ENCODE data around the gene NTNG1.

GRCh38 chr1:107243461-107243860 is 102.6 kb downstream of the NTNG1 start:
- no peak for TF ChIP-seq POLR2A (IDR thresholded peaks at IDR 0.05)
- TF ChIP-seq, protein P1, sequence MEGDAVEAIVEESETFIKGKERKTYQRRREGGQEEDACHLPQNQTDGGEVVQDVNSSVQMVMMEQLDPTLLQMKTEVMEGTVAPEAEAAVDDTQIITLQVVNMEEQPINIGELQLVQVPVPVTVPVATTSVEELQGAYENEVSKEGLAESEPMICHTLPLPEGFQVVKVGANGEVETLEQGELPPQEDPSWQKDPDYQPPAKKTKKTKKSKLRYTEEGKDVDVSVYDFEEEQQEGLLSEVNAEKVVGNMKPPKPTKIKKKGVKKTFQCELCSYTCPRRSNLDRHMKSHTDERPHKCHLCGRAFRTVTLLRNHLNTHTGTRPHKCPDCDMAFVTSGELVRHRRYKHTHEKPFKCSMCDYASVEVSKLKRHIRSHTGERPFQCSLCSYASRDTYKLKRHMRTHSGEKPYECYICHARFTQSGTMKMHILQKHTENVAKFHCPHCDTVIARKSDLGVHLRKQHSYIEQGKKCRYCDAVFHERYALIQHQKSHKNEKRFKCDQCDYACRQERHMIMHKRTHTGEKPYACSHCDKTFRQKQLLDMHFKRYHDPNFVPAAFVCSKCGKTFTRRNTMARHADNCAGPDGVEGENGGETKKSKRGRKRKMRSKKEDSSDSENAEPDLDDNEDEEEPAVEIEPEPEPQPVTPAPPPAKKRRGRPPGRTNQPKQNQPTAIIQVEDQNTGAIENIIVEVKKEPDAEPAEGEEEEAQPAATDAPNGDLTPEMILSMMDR (IDR thresholded peaks at IDR 0.05): no peak

Data from esophagus squamous epithelium (tissue), 4 donors.